ENCODE measurements around the gene ARL16. TPM values are rescaled to one million over a fixed set of nuclear protein-coding genes. Genes with fewer than 3 reads are reported as not detected.

The ARL16 gene
- total RNA-seq, 1 donor from 2014 or later, result 24.1 TPM

DNA sequence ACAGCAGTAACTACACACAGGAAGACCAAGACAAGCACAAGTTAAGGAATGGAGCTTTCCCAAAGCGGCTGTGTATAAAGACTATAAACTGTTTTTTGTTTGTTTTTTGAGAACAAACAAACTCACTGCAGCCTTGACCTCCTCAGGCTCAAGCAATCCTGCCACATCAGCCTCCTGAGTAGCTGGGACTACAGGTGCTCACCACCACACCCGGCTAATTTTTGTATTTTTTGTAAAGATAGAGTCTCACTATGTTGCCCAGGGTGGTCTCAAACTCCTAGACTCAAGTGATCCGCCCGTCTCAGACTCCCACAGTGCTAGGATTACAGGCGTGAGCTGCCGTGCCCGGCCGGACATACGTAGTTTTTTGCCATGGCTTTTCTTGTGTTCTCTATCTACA lies 23.2 kb downstream of the ARL16 start:
- intact Hi-C loops (cut with DNase I), result no loop called here
- no peak for TF ChIP-seq CTCF (IDR thresholded peaks at IDR 0.05)
- no peak for TF ChIP-seq POLR2AphosphoS5 (IDR thresholded peaks at IDR 0.05; ENCODE audit: insufficient read depth in 1 of 2, low read depth in 1 of 2)
- no peak for TF ChIP-seq POLR2A (IDR thresholded peaks at IDR 0.05)
- H3K36me3 ChIP-seq, result no peaks in the 10 kb centered on the region
- H3K27ac ChIP-seq, result peak overlapping the region; percentile 4
- H3K4me3 ChIP-seq, result no peak overlapping the region
- no peaks in the 10 kb centered on the region for H3K27me3 ChIP-seq
- DNase-seq (ENCODE audit: extremely low spot score in 2 of 2), result no peak
- peaks cover 10% of the 10 kb centered on the region for H3K4me1 ChIP-seq
- H3K9me3 ChIP-seq, result no peaks in the 10 kb centered on the region

DNA sequence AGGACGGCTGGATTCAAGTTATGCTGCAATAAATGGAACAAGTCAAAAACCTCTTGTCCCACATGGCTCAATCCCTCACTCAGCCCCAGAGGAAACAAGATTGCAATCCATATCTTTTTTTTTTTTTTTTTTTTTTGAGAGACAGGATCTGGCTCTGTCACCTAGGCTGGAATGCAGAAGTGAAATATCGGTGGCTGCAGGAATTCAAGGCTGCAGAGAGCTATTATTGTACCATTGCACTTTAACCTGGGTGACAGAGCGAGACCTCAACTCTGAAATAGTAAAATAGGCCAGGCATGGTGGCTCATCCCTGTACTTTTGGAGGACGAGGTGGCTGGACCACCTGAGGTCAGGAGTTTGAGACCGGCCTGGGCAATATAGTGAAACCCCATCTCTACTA lies 24.6 kb downstream of the ARL16 start:
- intact Hi-C loops (cut with DNase I), result no loop called here
- TF ChIP-seq POLR2A (IDR thresholded peaks at IDR 0.05) (no peak), CTCF (IDR thresholded peaks at IDR 0.05) (no peak), POLR2AphosphoS5 (IDR thresholded peaks at IDR 0.05; ENCODE audit: insufficient read depth in 1 of 2, low read depth in 1 of 2) (no peak)
- Histone ChIP-seq H3K36me3 (no peaks in the 10 kb centered on the region), H3K27me3 (no peaks in the 10 kb centered on the region), H3K4me1 (no peaks in the 10 kb centered on the region), H3K27ac (no peak overlapping the region), H3K9me3 (no peaks in the 10 kb centered on the region), H3K4me3 (no peak overlapping the region)
- no peak for DNase-seq (ENCODE audit: extremely low spot score in 2 of 2)

- H3K9me3 ChIP-seq, result no peaks in the 10 kb centered on the region
- H3K27me3 ChIP-seq, result no peaks in the 10 kb centered on the region
- intact Hi-C loops (cut with DNase I), result no loop called here
- DNase-seq (ENCODE audit: extremely low spot score in 2 of 2), result no peak
- H3K4me1 ChIP-seq, result no peaks in the 10 kb centered on the region
- TF ChIP-seq POLR2AphosphoS5 (IDR thresholded peaks at IDR 0.05; ENCODE audit: insufficient read depth in 1 of 2, low read depth in 1 of 2) (no peak), POLR2A (IDR thresholded peaks at IDR 0.05) (no peak), CTCF (IDR thresholded peaks at IDR 0.05) (no peak)
- H3K36me3 ChIP-seq, result no peaks in the 10 kb centered on the region
- no peak overlapping the region for H3K27ac ChIP-seq
- no peak overlapping the region for H3K4me3 ChIP-seq
These were observed 26.8 kb downstream of the ARL16 start for GRCh38 chr17:81656835-81657234.

DNA sequence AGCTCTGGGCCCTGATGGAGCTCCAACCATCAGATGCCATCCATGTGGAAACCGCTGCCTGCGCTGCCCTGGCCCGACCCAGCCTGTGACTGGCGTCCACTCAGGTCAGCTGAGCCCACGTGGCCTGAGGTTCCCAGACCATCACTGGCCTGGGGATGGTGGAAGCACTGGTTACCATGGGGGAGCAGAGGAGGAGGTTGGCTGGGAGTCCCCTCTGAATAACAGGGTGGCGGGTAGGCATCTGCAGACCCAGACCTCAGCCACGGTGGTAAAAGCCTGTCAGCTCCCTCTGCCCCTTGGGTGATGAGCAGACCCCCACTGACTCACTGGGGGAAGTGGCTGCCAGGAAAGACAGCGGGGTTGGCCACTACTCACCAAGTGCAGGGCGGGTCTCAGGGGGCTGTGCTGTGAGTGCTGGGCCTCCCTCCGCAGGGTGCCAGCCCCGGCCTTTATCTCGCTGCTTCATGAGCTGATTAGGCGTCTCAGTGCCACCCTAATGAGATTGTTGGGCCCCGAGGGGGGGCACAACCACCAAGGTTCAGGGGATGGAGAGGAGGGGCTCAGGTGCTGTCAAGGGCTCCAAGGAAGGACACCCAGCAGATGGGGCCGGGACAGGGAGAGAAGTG lies 27.4 kb downstream of the ARL16 start, which contains the start of gene PDE6G:
PDE6G (minus strand) TSS at position 425 of the 626 bp plus-strand sequence. CDS start 3,237 bp downstream, outside the sequence.
- TF ChIP-seq POLR2AphosphoS5 (IDR thresholded peaks at IDR 0.05; ENCODE audit: insufficient read depth in 1 of 2, low read depth in 1 of 2), result no peak
- no peak for TF ChIP-seq CTCF (IDR thresholded peaks at IDR 0.05)
- no peak for TF ChIP-seq POLR2A (IDR thresholded peaks at IDR 0.05)
- Histone ChIP-seq H3K27ac (no peak within 1 kb of the TSS), H3K4me3 (no peak within 1 kb of the TSS), H3K27me3 (no peaks in the 10 kb centered on the region), H3K36me3 (no peaks in the 10 kb centered on the region), H3K4me1 (no peaks in the 10 kb centered on the region), H3K9me3 (no peaks in the 10 kb centered on the region)
- intact Hi-C loops (cut with DNase I), result no loop called here
- no peak for DNase-seq (ENCODE audit: extremely low spot score in 2 of 2)

DNA sequence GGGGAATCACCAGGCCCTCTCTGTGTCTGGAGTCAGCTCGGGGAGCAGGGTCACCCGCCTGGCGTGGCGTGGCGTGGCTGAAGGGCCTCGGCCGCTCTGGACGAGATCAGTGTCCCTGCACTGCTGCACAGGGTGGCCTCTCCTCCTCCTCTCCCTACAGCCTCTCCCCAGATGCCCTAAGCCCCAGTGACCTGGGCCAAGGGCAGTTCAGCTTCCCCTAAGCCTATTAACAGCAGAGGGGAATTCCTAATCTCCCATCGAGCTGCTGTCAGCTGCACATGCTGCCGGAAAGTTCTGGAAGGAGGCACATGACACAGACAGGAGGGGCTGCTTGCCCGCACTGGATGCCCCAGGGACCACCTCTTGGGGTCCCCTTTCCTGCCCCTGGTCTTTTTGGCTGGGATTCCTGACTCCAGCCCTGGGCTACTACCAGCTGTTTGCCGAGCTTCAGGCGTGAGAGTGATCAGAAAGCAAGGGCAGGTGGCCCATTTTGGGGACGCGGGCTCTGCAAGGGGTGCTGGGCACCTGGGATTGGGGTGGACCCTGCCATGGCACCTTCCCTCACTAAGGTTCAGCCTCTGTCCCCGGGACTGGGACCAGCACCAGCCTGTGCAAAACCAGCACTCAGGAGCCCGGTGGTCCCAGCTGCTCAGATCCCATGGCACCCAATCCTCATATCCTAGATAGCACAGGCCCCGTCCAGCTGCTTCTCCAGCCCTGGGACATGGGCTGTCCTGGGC lies 28.0 kb downstream of the ARL16 start:
- intact Hi-C loops (cut with DNase I), result no loop called here
- TF ChIP-seq POLR2A (IDR thresholded peaks at IDR 0.05) (no peak), POLR2AphosphoS5 (IDR thresholded peaks at IDR 0.05; ENCODE audit: insufficient read depth in 1 of 2, low read depth in 1 of 2) (no peak), CTCF (IDR thresholded peaks at IDR 0.05) (no peak)
- Histone ChIP-seq H3K4me3 (no peak overlapping the region), H3K4me1 (no peaks in the 10 kb centered on the region), H3K27ac (no peak overlapping the region), H3K9me3 (no peaks in the 10 kb centered on the region), H3K27me3 (no peaks in the 10 kb centered on the region), H3K36me3 (no peaks in the 10 kb centered on the region)
- no peak for DNase-seq (ENCODE audit: extremely low spot score in 2 of 2)
